ENCODE results near the gene KIAA0586.
A peak's percentile ranks its signal among the peaks of the same experiment; 100 is the strongest.
"Not testable (repeated sequence)": the region's sequence is repeated elsewhere in the genome, so short reads cannot be mapped to it uniquely, and the experiment has no call there.

The KIAA0586 gene

GRCh38 chr14:58517592-58517991 lies 90.1 kb downstream of the KIAA0586 start:
- no peak for TF ChIP-seq CTCF (IDR thresholded peaks at IDR 0.05; ENCODE audit: insufficient read depth, missing control alignments)
- FAIRE-seq (no peak), DNase-seq (ENCODE audit: insufficient read length, low spot score) (no peak)

GRCh38 chr14:58525691-58526090 lies 98.2 kb downstream of the KIAA0586 start:
- not testable (repeated sequence) for FAIRE-seq; DNase-seq (ENCODE audit: insufficient read length, low spot score)

- FAIRE-seq: no peak
Measured at GRCh38 chr14:58533446-58533845, 105.9 kb downstream of the KIAA0586 start.

GRCh38 chr14:58535044-58535443 lies 107.5 kb downstream of the KIAA0586 start:
- DNase-seq (ENCODE audit: insufficient read length, low spot score) (no peak), FAIRE-seq (no peak)
- TF ChIP-seq CTCF (IDR thresholded peaks at IDR 0.05; ENCODE audit: insufficient read depth, missing control alignments): no peak

More at GRCh38 chr14:58533446-58533845, 105.9 kb downstream of the KIAA0586 start:
- no peak for DNase-seq (ENCODE audit: insufficient read length, low spot score)
- TF ChIP-seq CTCF (IDR thresholded peaks at IDR 0.05; ENCODE audit: insufficient read depth, missing control alignments): no peak

- FAIRE-seq (peak; percentile 6), DNase-seq (ENCODE audit: insufficient read length, low spot score) (no peak)
- no peak for TF ChIP-seq CTCF (IDR thresholded peaks at IDR 0.05; ENCODE audit: insufficient read depth, missing control alignments)
Measured at GRCh38 chr14:58537004-58537403, 109.5 kb downstream of the KIAA0586 start.

GRCh38 chr14:58540749-58541632 lies 113.5 kb downstream of the KIAA0586 start:
- no peak for FAIRE-seq
- DNase-seq (ENCODE audit: insufficient read length, low spot score): no peak
- no peak for TF ChIP-seq CTCF (IDR thresholded peaks at IDR 0.05; ENCODE audit: insufficient read depth, missing control alignments)

- no peak for TF ChIP-seq CTCF (IDR thresholded peaks at IDR 0.05; ENCODE audit: insufficient read depth, missing control alignments)
- DNase-seq (ENCODE audit: insufficient read length, low spot score) (no peak), FAIRE-seq (no peak)
Measured at GRCh38 chr14:58541633-58542022, 114.1 kb downstream of the KIAA0586 start.

Measured in D721Med (cell line).